ENCODE results near the gene LGMN.

The LGMN gene

DNA sequence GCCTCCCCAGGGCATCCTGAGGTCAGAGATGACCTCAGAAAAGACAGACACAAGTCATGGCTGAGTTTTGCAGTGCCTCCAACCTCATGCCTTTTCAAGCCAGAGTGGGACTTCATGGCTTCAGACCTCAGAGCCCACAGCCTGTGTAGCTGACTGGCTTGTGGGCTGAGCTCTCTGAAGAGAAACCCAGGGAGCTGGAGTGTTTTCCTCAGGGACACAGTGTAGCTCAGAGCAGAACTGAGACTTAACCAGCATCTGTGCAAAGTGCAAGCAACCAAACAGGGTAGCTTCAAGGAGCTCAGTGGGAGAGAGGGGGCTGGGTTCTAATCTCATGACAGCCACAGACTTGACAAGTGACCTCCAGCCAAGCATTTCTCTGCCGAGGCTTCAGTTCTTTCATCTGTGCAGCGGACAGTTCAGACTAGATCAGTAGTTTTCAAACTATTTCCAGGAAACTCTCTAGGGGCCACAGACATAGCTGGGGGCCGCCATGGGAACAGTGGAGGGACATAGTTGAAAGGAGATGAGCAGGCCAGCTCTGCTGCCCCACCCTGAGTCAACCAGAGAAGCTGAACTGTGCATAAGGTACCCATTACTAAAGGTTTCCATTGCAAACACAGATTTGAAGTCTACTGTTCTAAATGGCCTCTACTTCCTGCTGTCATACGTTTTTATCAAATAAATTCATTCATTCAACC lies 80.0 kb downstream of the LGMN start:
- no peak overlapping the region for H3K4me3 Mint-ChIP-seq
- H3K27ac Mint-ChIP-seq, result peak overlapping the region; percentile 79
- peak; percentile 84 for ATAC-seq
- peaks cover 82% of the 10 kb centered on the region for H3K4me1 Mint-ChIP-seq
- H3K27me3 Mint-ChIP-seq, result no peaks in the 10 kb centered on the region
- H3K36me3 Mint-ChIP-seq, result peaks cover 74% of the 10 kb centered on the region
- H3K9me3 Mint-ChIP-seq, result no peaks in the 10 kb centered on the region

DNA sequence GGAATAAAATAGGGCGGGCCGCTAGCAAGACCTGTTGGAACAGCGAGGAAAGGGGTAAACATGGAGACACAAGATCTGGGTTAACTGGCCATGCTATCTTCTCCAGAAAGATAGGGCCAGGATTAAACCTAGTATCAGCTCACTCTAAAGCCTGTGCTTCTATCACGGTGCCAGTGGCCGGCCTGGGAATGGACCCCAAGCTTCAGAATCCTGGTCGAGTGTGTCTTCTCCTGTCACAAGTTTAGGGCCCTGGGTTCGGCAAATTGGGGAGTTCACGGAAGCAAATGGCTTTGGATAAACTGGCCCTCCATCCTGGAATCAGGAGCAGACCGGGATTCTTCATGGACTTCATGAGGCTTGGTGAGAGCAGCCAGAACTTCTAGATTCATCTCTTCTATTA lies 82.2 kb downstream of the LGMN start:
- H3K36me3 Mint-ChIP-seq, result peaks cover 80% of the 10 kb centered on the region
- no peak for ATAC-seq
- peak overlapping the region; percentile 79 for H3K27ac Mint-ChIP-seq
- H3K9me3 Mint-ChIP-seq, result no peaks in the 10 kb centered on the region
- peak overlapping the region; percentile 36 for H3K4me3 Mint-ChIP-seq
- no peaks in the 10 kb centered on the region for H3K27me3 Mint-ChIP-seq
- H3K4me1 Mint-ChIP-seq, result peaks cover 85% of the 10 kb centered on the region

DNA sequence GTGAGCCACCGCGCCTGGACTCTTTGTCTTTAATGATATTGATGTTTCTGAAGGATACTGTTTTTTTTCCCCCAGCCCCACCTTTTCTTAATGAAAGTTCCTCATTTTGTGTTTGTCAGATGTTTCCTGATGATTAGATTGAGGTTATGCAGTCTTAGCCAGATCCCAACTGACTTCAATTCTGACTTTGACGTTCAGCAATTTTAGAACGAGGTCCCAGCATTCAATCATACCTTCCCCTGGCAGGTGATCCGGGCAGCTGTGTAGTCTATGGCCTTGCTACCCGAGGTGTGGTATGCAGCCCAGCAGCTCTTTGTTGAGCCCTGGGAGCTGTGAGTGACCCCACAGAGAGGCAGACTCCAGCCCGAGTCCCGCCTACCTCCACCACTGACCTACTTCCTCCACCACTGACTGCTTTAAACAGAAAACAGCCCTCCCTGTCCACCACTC lies 82.7 kb downstream of the LGMN start:
- no peaks in the 10 kb centered on the region for H3K9me3 Mint-ChIP-seq
- peak overlapping the region; percentile 36 for H3K4me3 Mint-ChIP-seq
- H3K36me3 Mint-ChIP-seq, result peaks cover 80% of the 10 kb centered on the region
- no peaks in the 10 kb centered on the region for H3K27me3 Mint-ChIP-seq
- H3K4me1 Mint-ChIP-seq, result peaks cover 79% of the 10 kb centered on the region
- ATAC-seq, result no peak
- H3K27ac Mint-ChIP-seq, result peak overlapping the region; percentile 79

DNA sequence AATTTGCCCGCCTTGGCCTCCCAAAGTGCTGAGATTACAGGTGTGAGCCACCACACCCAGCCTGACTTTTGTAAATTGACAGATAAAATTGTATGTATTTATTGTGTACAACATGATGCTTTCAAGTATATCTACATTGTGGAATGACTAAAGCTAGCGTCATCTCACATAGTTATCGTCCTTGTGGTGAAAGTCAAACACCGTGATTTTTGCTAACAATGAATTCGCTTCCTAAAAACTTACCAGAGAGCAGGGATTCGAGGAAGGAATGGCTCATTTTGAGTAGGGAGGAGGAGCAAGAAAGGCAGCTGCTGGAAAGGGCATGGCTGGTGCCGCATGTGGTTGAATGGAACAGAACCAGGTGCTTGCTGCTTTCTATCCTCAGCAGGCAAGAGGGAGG lies 85.4 kb downstream of the LGMN start:
- peak overlapping the region; percentile 76 for H3K27ac Mint-ChIP-seq
- H3K4me1 Mint-ChIP-seq, result peaks cover 78% of the 10 kb centered on the region
- peaks cover 84% of the 10 kb centered on the region for H3K36me3 Mint-ChIP-seq
- no peak for ATAC-seq
- no peaks in the 10 kb centered on the region for H3K27me3 Mint-ChIP-seq
- no peak overlapping the region for H3K4me3 Mint-ChIP-seq
- H3K9me3 Mint-ChIP-seq, result no peaks in the 10 kb centered on the region

DNA sequence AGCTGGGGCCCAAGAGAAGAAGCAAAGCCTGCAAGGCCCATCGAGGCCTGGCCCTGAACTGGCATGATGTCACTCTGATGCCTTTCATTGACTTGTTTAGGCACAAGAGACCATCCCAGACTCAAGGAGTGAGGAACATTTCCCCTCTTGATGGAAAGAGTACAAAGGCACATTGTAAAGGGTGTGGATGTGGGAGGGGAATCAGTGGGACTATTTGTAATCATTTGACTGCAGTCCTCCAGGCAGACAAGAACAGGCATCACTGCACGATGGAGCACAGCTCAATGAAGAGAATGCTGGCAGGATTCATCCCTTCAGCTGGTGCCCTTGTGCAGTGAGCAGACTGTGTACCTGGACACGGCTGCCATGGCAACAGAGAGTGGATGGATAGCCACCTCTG lies 87.9 kb downstream of the LGMN start:
- H3K27ac Mint-ChIP-seq, result peak overlapping the region; percentile 75
- no peak for ATAC-seq
- no peaks in the 10 kb centered on the region for H3K9me3 Mint-ChIP-seq
- peaks cover 90% of the 10 kb centered on the region for H3K36me3 Mint-ChIP-seq
- H3K4me3 Mint-ChIP-seq, result no peak overlapping the region
- H3K4me1 Mint-ChIP-seq, result peaks cover 83% of the 10 kb centered on the region
- H3K27me3 Mint-ChIP-seq, result no peaks in the 10 kb centered on the region

DNA sequence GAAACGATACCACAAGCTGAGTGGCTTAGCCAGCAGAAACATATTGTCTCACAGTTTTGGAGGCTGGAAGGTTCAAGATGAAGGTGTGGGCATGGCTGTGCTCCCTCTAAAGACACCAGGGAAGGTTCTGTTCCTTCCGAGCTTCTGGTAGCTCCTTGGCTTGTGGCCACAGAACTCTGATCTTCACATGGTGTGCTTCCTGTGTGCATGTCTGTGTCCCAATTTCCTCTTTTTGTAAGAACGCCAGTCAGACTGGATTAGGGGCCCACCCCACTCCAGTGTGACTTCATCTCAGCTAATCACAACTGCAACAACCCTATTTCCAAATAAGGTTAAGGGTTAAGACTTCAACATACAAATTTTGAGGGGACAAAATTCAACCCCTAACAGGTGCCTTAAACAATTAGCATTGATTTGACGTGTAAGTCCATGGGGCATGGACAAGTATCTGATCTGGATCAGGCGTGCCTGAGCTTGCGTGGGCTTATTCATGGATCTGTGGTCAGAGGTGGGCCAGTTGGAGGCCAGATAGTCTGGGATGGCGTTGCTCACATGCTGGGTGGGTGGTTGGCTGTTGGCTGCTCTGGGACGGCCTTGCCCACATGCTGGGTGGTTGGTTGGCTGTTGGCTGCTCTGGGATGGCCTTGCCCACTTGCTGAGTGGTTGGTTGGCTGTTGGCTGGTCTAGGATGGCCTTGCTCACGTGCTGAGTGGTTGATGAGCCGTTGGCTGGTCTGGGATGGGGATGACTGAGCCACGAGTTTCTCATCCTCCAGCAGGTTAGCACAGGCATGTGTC lies 88.5 kb downstream of the LGMN start:
- H3K27me3 Mint-ChIP-seq, result no peaks in the 10 kb centered on the region
- no peak overlapping the region for H3K4me3 Mint-ChIP-seq
- peak; percentile 81 for ATAC-seq
- H3K4me1 Mint-ChIP-seq, result peaks cover 83% of the 10 kb centered on the region
- H3K27ac Mint-ChIP-seq, result peak overlapping the region; percentile 75
- no peaks in the 10 kb centered on the region for H3K9me3 Mint-ChIP-seq
- H3K36me3 Mint-ChIP-seq, result peaks cover 91% of the 10 kb centered on the region

DNA sequence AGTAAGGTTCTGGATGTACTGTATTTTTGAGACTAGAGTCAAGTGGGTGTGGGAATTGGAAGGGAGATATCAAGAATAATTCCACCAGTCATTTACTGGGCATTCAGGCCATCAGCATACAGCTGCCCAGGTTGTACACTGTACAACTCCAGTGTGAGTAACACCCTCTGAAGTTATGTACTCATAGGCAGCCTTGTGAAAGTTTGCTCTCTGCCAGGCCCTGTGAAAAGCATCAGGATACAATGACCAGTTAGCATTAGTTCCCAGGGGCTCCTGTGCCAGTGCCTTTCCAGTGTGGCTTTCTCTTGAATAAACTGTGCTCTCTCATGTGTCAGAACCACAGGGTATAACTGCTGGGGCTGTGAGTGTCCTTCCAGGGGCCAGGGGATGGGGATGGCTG lies 89.7 kb downstream of the LGMN start:
- Mint-ChIP-seq H3K4me3 (no peak overlapping the region), H3K27ac (peak overlapping the region; percentile 75), H3K36me3 (peaks cover 89% of the 10 kb centered on the region), H3K4me1 (peaks cover 87% of the 10 kb centered on the region), H3K9me3 (no peaks in the 10 kb centered on the region), H3K27me3 (no peaks in the 10 kb centered on the region)
- ATAC-seq, result no peak

DNA sequence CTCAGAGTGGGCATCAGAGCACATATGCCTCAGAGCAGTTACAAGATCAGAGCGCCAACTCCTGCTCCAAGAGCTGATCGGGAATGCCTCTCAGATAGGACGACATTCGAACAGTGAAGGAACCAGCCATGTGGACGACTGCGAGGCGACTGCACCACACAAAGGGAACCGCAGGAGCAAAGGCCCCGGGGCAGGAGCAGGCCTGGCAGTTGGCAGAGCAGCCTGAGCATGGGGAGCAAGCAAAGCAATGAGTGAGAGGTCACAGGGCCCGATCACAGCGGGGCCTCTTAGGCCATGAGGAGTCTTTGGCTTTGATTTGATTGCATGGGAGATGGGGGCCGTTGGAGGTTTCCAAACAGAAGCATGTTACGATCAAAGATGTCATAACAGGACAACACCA lies 90.3 kb downstream of the LGMN start:
- ATAC-seq, result no peak
- H3K27me3 Mint-ChIP-seq, result no peaks in the 10 kb centered on the region
- H3K4me3 Mint-ChIP-seq, result peak overlapping the region; percentile 56
- H3K36me3 Mint-ChIP-seq, result peaks cover 88% of the 10 kb centered on the region
- no peaks in the 10 kb centered on the region for H3K9me3 Mint-ChIP-seq
- peaks cover 91% of the 10 kb centered on the region for H3K4me1 Mint-ChIP-seq
- H3K27ac Mint-ChIP-seq, result peak overlapping the region; percentile 75

DNA sequence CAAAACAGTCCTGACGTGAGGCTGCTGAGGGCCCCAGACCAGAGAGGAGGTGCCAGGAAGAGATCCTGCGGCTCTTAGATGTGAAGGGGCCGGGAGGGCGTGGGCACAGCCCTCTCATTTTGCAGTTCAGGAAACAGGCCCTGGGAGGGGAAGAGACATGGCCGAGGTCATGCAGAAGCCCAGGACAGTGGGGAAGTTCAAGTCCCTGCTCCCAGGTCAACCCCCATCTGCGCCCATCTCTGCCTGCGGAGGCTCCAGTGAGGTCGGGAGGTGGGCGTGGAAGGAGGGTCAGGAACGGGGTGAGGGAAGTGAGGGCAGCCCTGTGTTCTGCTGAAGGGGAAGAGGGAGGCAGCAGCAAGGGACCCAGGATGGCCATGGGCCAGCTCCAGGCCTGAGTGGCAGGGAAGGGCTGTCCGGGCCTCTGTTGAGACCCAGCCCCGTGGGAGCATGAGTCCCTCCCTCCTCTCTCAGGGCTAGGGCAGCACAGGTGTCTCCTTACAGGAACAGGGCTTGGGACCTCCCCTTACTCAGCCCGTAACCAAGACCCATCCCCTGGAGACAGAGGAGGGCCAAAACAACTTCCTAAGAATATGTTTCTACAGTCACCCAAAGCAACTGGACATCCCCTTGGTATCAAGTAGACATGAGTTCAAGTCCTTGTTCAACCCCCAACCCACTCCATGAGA lies 90.8 kb downstream of the LGMN start:
- H3K9me3 Mint-ChIP-seq, result no peaks in the 10 kb centered on the region
- H3K4me3 Mint-ChIP-seq, result peak overlapping the region; percentile 67
- no peaks in the 10 kb centered on the region for H3K27me3 Mint-ChIP-seq
- peak; percentile 44 for ATAC-seq
- peaks cover 84% of the 10 kb centered on the region for H3K36me3 Mint-ChIP-seq
- peaks cover 88% of the 10 kb centered on the region for H3K4me1 Mint-ChIP-seq
- H3K27ac Mint-ChIP-seq, result peak overlapping the region; percentile 75

DNA sequence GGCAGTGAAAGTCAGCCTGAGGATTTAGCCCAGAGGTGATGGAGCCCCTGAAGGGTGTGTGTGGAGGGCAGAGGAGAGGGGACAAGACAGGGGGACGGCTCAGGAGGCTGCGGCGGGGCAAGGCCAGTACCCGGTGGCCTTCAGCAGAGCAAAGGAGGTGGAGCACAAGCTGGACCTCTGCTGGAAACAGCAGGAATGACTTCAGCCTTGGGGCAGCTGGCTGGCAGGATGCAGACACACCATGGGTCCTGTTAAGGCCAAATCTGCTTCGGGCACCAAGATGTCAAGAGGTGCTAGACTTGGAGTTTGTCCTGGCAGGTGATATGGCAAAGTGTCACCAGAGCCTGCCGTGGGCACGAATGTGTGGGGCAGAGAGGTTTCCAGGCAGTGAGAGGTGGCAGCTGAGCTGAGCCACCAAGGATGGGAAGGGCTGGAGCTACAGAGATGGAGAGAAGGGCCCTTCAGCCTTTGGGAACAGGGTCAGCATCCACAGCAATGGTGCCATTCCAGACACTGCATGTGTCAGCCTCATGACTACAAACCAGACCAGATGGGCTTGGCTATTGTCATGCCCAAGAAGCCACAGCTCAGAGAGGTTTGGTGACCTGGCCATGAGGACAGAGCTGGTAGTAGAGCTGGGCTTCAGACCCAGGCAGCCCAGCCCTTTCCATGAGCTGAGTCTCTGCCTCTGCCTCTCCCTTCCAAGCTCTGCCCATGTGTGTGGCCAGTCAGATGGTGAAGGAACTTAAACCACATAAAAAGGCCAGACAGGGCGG lies 91.9 kb downstream of the LGMN start:
- Mint-ChIP-seq H3K4me3 (peak overlapping the region; percentile 78), H3K36me3 (peaks cover 73% of the 10 kb centered on the region), H3K4me1 (peaks cover 86% of the 10 kb centered on the region), H3K27me3 (no peaks in the 10 kb centered on the region), H3K27ac (peak overlapping the region; percentile 75), H3K9me3 (no peaks in the 10 kb centered on the region)
- no peak for ATAC-seq

DNA sequence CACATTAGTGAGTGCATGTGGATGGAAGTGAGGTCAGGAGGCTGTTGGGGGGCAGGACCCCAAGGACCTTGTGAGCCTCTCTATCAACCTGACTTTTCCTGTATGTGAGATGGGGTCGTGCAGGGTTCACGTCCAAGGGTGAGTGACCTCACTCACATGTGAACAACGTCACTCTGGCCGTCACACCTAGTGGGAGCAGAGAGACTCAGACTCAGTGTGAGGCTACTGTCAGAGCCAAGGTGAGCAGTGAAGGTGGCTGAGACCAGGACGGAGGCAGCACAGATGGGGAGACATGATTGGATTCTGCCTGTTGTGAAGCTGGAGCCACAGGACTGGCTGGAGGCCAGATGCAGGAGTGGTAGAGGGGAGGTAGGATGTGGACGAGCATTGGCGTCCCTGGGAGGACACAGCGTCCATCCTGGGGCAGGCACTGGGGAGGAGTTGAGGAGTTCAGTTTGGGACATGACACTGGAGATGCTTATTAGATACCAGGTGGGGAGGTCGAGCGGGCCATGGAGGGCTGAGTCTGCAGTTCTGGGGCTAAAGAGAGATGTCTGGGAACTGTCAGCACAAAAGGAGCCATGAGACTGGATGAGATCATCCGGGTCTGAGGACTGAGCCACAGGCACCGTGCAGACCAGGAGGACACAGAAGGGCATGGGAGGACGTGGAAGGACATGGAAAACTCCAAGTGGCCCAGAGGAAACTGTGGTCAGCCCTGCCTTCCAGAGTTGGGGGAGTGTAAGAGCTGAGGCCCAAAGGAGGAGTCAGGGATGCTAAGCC lies 92.8 kb downstream of the LGMN start:
- Mint-ChIP-seq H3K27ac (peak overlapping the region; percentile 75), H3K4me3 (peak overlapping the region; percentile 78), H3K4me1 (peaks cover 93% of the 10 kb centered on the region), H3K27me3 (no peaks in the 10 kb centered on the region), H3K9me3 (no peaks in the 10 kb centered on the region), H3K36me3 (peaks cover 64% of the 10 kb centered on the region)
- no peak for ATAC-seq

DNA sequence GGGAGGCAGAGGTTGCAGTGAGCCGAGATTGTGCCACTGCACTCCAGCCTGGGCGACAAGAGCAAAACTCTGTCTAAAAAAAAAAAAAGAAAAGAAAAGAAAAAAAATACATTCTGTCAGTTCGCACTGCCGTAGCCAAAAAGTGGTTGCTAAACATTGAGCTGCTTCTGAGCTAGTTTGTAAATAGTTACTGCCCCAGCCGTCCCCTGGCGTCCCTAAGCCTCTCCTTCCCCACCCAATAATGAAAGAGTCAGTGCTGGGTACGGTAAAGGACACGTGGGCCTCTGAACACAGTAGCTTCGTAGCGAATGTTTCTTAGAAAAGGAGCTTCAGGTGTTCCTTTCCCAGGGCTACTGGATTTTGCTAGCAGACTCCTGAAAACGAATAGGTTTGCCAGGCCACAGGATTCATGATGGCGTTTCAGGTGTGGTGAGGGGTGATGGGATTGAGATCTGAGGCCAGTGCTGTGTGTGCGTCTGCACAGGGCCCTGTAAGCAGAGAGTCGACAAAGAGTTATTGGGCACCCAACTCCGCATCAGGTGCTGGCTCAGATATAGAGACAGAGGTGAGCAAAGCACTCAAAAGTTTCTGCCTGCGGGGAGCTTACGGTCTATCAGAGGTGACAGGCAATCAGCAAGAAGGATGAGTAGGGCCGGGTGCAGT lies 94.1 kb downstream of the LGMN start:
- peaks cover 93% of the 10 kb centered on the region for H3K4me1 Mint-ChIP-seq

More for the DNA sequence above, 94.1 kb downstream of the LGMN start:
- Mint-ChIP-seq H3K4me3 (peak overlapping the region; percentile 98), H3K27ac (peak overlapping the region; percentile 90), H3K27me3 (no peaks in the 10 kb centered on the region), H3K9me3 (no peaks in the 10 kb centered on the region), H3K36me3 (peaks cover 54% of the 10 kb centered on the region)
- ATAC-seq, result no peak
